Suprapubic skin (tissue), 4 donors: Measurements from ENCODE around the gene SFXN5.

Experiments used
- CTCF ChIP-seq, 2 donors: fragments of 200-600 bp in 1 of 2; fragments of 450-650 bp in 1 of 2; sonication (generic) in 1 of 2; IDR thresholded peaks; one replicate each; pipeline ENCODE4 v1.5.1; 2016 to 2019; ENCODE audit warnings: antibody characterized with exemption in 2 of 2, mild to moderate bottlenecking in 1 of 2, moderate library complexity in 1 of 2
- EP300 ChIP-seq: sonication (generic); formaldehyde crosslinking; IDR thresholded peaks from one replicate; pipeline ENCODE4 v1.6.1; 2017; ENCODE audit warnings: antibody characterized with exemption
- POLR2A ChIP-seq, 2 donors: fragments of 450-650 bp; IDR thresholded peaks; one replicate each; pipeline ENCODE4 v1.6.1; 2017; ENCODE audit warnings: antibody characterized with exemption in 2 of 2, mild to moderate bottlenecking in 2 of 2, moderate library complexity in 2 of 2
- POLR2AphosphoS5 ChIP-seq, 3 donors: sonication (generic); formaldehyde crosslinking; IDR thresholded peaks; one replicate each; pipeline ENCODE4 v1.6.1; 2017; ENCODE audit warnings: antibody characterized with exemption in 3 of 3

- TF ChIP-seq CTCF (IDR thresholded peaks at IDR 0.05) (no peak), POLR2AphosphoS5 (IDR thresholded peaks at IDR 0.05) (no peak), EP300 (no peak), POLR2A (IDR thresholded peaks at IDR 0.05) (no peak)
These were observed 134.7 kb downstream of the SFXN5 start for GRCh38 chr2:72936660-72937355.
